Inflammatory macrophage (primary cell): ENCODE data around the gene NECTIN4.
"Not testable (repeated sequence)": the region's sequence is repeated elsewhere in the genome, so short reads cannot be mapped to it uniquely, and the experiment has no call there.

Source experiments
- DNase-seq, 2 donors: peaks; one replicate each; pipeline ENCODE4 v3.0.0-alpha.2; 2020 to 2022

The NECTIN4 gene

GRCh38 chr1:161081519-161081918, 7.8 kb downstream of the NECTIN4 start:
- no peak for DNase-seq

GRCh38 chr1:161080441-161081405, 8.6 kb downstream of the NECTIN4 start:
- DNase-seq = peak in 1 of 2 donors; percentile 29

DNA sequence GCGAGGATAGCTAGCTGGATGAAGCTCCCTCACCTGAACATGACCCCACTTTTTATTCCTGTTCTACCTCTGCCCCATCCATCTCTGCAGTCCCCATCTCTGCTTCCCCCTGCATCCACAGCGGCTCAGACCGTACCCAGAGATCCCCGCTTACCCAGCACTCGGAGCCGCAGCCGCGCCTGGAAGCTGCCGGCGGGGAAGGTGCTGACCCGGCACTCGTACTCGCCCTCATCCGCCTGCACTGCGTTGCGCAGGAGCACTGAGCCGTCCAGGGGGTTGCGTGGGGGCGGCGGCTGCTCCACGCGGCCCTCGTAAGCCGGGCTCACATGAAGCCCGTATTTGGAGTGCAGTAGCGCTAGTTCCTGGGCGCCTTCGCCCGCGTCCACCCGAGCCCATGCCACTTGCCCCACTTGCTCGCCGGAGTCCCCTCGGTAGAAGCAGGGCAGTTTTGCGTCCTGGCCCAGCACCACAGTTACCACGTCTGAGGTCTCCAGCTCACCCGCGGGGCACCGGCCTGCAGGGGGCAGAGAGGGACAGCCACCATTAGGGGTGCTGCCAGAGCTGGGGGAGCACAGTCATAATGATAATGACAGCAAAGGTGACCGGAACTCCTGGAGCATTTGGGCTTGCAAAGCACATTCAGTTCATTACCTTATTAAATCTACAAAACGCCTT, 9.8 kb downstream of the NECTIN4 start:
- no peak for DNase-seq

GRCh38 chr1:161077426-161077825, 11.9 kb downstream of the NECTIN4 start:
- no peak for DNase-seq

DNA sequence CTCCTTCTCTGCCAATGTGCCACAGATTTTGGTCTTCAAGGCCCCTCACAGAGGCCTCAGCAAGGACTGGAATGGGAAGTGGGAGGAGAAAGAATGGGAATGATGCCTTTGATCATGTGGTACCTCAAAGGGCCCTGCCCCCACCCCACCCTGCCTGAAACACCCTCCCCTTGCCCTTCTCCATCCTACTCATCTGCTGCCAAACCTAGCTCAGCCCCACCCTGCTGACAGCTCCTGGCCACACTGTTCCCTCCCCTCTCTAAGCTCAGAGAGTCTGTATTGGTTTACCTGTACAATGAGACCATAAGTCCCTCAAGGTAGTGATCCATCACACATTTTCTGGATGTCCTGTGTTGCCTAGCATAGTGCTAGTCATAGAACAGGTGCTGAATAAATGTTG, 12.9 kb downstream of the NECTIN4 start:
- no peak for DNase-seq

GRCh38 chr1:161074676-161075368, 14.5 kb downstream of the NECTIN4 start:
- DNase-seq = no peak

GRCh38 chr1:161073474-161074121, 15.8 kb downstream of the NECTIN4 start:
- DNase-seq = no peak

DNA sequence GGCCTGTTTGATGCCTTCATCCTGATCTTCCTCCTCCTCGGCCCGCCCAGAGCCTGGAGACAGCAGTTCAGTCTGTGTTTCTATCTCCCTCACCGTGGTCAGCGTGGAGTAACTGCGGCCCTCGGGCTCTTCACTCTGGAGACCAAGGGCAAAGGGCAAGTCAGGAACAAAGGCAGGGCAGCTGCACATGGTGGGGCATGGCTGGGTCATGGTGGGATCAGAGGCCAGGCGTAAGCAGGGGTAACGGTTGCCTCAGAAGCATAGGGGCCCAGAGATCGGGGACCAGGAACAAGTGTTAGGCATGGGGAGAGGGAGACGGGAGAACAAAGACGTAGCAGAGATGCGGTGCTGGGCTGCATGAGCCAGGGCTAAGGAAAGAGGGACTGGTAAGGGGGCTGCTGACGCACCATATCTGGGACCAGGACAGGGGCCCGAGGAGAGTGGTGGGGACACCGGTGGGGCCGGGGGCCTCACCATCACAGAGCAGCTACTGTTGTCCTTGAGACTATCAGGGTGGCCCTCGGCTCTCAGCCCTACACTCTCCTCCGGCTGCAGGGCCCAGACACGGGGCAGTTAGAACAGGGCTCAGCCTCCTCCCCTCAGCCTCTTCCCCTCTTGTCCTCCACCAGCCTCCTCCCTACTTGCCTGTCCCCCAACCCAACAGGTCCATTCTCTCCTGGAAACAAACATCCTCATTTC, 16.5 kb downstream of the NECTIN4 start:
- DNase-seq = no peak

DNA sequence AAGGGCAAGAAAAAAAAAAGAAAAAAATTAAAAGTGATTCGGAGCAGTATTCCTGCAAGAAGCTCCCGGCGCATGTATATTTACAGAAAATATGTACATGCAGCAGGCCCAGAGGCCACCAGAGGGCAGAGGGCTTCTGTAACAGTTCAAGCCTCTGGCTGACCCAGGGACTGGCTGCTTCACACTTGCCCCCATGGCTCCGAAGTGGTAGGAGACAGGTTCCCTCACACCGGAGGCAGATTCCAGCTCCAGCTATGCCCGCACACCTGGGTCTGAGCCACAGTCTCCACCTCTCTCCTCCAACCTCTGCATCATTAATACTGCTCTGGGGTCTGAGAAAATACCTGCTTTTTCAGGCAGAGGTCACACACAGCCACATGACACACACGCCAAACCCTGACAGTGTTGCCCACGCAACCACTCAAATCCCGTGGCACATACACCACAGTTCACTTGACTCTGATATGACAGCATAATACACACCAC, 17.4 kb downstream of the NECTIN4 start:
- DNase-seq = peak; percentile 75 to 83

- DNase-seq = no peak
These were observed 18.6 kb downstream of the NECTIN4 start for GRCh38 chr1:161070761-161071160.

DNA sequence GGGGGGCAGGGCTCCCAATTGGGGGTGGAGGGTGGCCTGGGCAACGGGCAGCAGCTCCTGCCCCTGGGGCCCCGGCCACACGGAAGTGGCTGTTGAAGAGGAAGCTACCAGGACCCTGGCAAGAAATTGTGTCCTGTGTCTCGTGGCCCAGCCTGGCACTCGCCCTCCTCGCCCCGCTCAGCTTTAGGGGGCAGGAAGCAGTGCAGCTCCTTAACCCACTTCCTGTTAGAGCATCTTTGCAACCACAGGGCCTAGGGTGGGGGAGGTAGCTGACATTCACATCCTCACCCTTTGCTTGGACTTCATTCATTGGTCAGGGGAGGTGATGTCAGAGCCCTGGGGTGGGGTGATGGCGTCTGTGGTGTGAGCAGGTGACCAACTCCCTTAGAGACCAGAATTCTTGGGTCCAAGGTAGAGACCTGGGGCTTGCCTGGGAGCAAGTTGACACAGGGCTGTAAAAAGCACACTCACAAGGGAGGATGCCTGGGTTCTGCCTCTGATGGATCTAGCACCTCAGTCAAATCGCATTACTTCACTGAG, 19.6 kb downstream of the NECTIN4 start, which contains the start of gene ARHGAP30:
ARHGAP30 (minus strand) TSS at position 161 of the 540 bp plus-strand sequence. CDS start 267 bp downstream, outside the sequence.
- peak; percentile 94 to 97 for DNase-seq

DNA sequence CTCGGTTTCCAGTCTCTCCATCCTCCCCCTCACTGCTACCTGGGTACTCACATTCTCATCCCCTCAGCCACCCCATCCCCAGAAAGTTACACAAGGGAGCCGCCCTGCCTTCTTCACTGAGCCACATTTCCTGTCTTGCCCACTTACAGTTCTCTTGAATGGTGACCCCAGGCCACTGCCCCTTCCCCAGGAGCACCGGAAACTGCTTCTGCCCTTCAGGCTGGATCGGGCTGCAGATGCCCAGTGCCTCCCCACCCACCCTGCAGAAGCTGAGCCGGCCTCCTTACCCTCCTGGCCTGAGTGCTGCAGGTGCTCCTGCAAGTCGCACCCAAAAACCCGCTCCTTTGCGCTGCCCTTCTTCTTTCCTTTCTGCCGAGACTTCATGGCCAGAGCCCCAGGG, 20.1 kb downstream of the NECTIN4 start:
- no peak for DNase-seq

GRCh38 chr1:161068306-161069234, 20.8 kb downstream of the NECTIN4 start:
- DNase-seq = peak; percentile 91 to 93

GRCh38 chr1:161066694-161067093, 22.7 kb downstream of the NECTIN4 start:
- no peak for DNase-seq

- DNase-seq = not testable (repeated sequence)
These were observed 23.7 kb downstream of the NECTIN4 start for GRCh38 chr1:161065681-161066080.

- not testable (repeated sequence) for DNase-seq
These were observed 25.4 kb downstream of the NECTIN4 start for GRCh38 chr1:161063936-161064335.

DNA sequence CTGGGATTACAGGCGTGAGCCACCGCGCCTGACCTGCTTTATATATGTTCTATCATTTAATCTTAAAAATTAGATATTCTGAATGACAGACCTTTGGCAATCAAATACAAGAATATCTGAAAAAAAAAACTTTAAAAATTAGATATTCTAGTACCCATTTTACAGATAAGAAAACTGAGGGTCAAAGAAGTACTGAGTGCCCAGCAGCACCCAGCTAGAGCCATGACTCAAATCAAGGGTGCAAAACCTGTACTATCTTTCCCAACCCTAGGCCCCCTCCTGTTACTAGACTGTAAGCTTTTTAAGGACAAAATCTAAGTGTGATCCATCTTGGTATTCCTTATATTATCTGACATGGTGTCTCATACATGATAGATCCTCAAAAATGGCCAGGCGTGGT, 27.9 kb downstream of the NECTIN4 start:
- DNase-seq = no peak

DNA sequence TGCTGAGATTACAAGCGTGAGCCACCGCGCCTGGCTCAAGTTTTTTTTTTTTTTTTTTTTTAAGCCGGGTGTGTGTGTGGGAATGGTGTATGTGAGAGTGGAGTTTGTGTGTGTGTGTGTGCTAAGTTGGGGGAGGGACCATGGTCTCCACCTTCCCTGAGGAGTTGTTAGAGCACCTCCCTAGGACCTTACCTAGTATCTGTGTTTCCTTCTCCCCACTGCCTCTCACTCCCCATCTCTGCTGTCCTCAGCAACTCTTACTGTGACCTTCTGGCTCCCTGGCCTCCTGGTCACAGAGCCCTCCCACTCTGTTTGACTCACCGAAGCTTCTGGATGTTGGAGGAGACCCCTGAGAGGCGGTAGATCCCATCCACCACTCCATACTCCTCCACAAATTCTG, 30.1 kb downstream of the NECTIN4 start:
- no peak for DNase-seq

DNA sequence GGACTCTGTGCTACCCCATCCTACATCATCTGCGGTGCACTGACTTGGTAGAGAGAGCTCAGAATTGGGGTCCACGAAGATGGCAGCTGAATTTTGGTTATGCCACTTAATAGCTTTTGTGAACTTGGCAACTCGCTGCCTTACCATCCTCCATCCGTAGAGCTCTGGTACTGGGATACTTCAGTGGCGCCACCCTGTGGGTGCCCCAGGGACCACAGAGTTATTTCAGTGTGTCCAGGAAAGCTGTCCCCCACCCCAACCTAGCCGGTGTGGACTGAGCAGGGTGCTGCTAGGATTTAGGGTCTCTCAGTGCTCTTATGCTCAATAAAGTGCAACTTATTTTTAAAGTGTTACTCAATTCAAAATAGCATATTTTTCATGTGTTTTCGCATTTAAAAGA, 34.6 kb downstream of the NECTIN4 start:
- peak in 1 of 2 donors; percentile 14 for DNase-seq

GRCh38 chr1:161054232-161054631, 35.1 kb downstream of the NECTIN4 start:
- no peak for DNase-seq
